Activated CD4-positive, alpha-beta memory T cell treated with anti-CD3 and anti-CD28 coated beads, Interleukin-2, amount 10 ng/mL, durations not matched to agents 7 days and 5 days (primary cell): ENCODE results near the gene CMA1. TPM values are rescaled to one million over a fixed set of nuclear protein-coding genes. Genes with fewer than 3 reads are reported as not detected.
"Not testable (repeated sequence)": the region's sequence is repeated elsewhere in the genome, so short reads cannot be mapped to it uniquely, and the experiment has no call there.

Experiments used
- CTCF ChIA-PET: fragments of 350-600 bp; sonication (Branson Sonifier 250); formaldehyde crosslinking; loops from one replicate; lab custom pipeline; 2021; ENCODE audit warnings: antibody characterized with exemption, inconsistent platforms; lab: Charles Lee
- POLR2A ChIA-PET: fragments of 350-600 bp; sonication (Branson Sonifier 250); formaldehyde crosslinking; loops from one replicate; lab custom pipeline; 2021; ENCODE audit warnings: antibody characterized with exemption; lab: Charles Lee
- DNase-seq: peaks from one replicate; pipeline ENCODE4 v3.0.0-alpha.2; 2020
- H3K27ac Mint-ChIP-seq: one replicate; pipeline ENCODE4 v1.8.0; 2021; ENCODE audit warnings: mild to moderate bottlenecking, mixed read lengths
- H3K27me3 Mint-ChIP-seq: one replicate; pipeline ENCODE4 v1.8.0; 2021; ENCODE audit warnings: mixed read lengths
- H3K36me3 Mint-ChIP-seq: one replicate; pipeline ENCODE4 v1.8.0; 2021; ENCODE audit warnings: low read depth, mixed read lengths
- H3K4me1 Mint-ChIP-seq: one replicate; pipeline ENCODE4 v1.8.0; 2021; ENCODE audit warnings: mixed read lengths
- H3K4me3 Mint-ChIP-seq: one replicate; pipeline ENCODE4 v1.8.0; 2021; ENCODE audit warnings: mild to moderate bottlenecking, mixed read lengths
- H3K9me3 Mint-ChIP-seq: one replicate; pipeline ENCODE4 v1.8.0; 2021; ENCODE audit warnings: mixed read lengths
- total RNA-seq, 2 experiments: library from RNA; stranded (reverse); gene quantifications; one replicate each; pipeline ENCODE4 v1.2.3, GENCODE V29; 2021

CMA1 gene, protein sequence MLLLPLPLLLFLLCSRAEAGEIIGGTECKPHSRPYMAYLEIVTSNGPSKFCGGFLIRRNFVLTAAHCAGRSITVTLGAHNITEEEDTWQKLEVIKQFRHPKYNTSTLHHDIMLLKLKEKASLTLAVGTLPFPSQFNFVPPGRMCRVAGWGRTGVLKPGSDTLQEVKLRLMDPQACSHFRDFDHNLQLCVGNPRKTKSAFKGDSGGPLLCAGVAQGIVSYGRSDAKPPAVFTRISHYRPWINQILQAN
- not detected for total RNA-seq

GRCh38 chr14:24508155-24508840, at the start of gene CMA1:
Gene CMA1 (minus strand): TSS chr14:24508265. CDS start chr14:24508235, 30 bp downstream.
- no peaks in the 10 kb centered on the region for H3K9me3 Mint-ChIP-seq
- no peak within 1 kb of the TSS for H3K27ac Mint-ChIP-seq
- H3K27me3 Mint-ChIP-seq: peaks cover 20% of the 10 kb centered on the region
- ChIA-PET CTCF (interaction anchor here (0.7 to 1.1 kb wide), 2 partner anchors 173 to 625 kb away, joined by 3 to 4 read pairs; no protein-coding TSS in a partner anchor), POLR2A (interaction anchor here (1.5 kb wide), 1 partner anchor 25 kb away, joined by 3 read pairs; no protein-coding TSS in a partner anchor)
- H3K4me3 Mint-ChIP-seq: no peak within 1 kb of the TSS
- no peak for DNase-seq
- no peaks in the 10 kb centered on the region for H3K36me3 Mint-ChIP-seq
- peaks cover 16% of the 10 kb centered on the region for H3K4me1 Mint-ChIP-seq

DNA sequence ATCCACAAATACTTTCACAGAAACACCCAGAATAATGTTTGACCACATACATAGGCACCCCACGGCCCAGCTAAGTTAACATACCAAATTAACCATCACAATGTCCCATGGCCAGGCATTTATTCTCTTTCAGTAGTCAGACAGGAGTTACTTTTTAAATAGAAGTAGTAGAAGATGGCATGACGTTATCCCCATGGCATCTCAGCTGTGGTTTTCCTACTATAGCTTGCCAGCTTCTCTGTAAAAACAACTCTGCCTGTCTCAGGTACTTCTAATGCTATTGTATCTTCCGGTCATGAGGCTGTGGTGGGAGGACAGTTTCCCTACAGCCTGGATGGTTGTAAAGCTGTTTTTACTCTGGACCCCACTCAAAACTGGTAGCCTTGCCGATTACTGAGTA, 48.7 kb upstream of the CMA1 start:
- Mint-ChIP-seq H3K27me3 (peaks cover 7% of the 10 kb centered on the region), H3K4me1 (no peaks in the 10 kb centered on the region), H3K4me3 (no peak overlapping the region), H3K9me3 (no peaks in the 10 kb centered on the region), H3K27ac (no peak overlapping the region), H3K36me3 (no peaks in the 10 kb centered on the region)
- ChIA-PET POLR2A (no interaction called here), CTCF (no interaction called here)
- DNase-seq: no peak

GRCh38 chr14:24549064-24549463, 41.0 kb upstream of the CMA1 start:
- H3K27me3 Mint-ChIP-seq, DNase-seq, H3K27ac Mint-ChIP-seq, POLR2A ChIA-PET, CTCF ChIA-PET, H3K36me3 Mint-ChIP-seq, H3K4me1 Mint-ChIP-seq, H3K4me3 Mint-ChIP-seq: not testable (repeated sequence)
- H3K9me3 Mint-ChIP-seq: peaks cover 17% of the 10 kb centered on the region

DNA sequence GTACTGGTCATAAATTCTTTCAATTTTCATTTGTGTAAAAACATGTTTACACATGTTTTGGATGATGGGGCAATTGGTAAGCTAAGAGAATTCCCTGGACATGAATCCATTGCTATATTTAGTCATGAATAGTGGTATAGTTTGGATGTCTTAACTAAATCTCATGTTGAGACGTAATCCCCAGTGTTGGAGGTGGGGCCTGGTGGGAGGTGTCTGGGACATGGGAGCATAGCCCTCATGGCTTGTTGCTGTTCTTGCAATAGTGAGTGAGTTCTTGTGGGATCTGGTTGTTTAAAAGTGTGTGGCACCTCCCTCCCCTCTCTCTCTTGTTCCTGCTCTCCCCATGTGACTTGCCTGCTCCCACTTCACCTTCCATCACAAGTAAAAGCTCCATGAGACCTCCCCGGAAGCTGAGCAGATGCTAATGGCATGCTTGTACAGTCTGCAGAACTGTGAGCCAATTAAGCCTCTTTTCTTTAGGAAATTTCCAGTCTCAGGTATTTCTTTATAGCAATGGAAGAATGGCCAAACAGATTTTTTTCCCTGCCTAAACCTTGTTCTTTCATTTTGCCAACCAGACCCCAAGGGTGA, 34.4 kb upstream of the CMA1 start:
- POLR2A ChIA-PET: no interaction called here
- no peak overlapping the region for H3K4me3 Mint-ChIP-seq
- CTCF ChIA-PET: no interaction called here
- no peak overlapping the region for H3K27ac Mint-ChIP-seq
- peaks cover 11% of the 10 kb centered on the region for H3K9me3 Mint-ChIP-seq
- no peaks in the 10 kb centered on the region for H3K36me3 Mint-ChIP-seq
- H3K27me3 Mint-ChIP-seq: peaks cover 23% of the 10 kb centered on the region
- peaks cover 2% of the 10 kb centered on the region for H3K4me1 Mint-ChIP-seq
- DNase-seq: no peak

DNA sequence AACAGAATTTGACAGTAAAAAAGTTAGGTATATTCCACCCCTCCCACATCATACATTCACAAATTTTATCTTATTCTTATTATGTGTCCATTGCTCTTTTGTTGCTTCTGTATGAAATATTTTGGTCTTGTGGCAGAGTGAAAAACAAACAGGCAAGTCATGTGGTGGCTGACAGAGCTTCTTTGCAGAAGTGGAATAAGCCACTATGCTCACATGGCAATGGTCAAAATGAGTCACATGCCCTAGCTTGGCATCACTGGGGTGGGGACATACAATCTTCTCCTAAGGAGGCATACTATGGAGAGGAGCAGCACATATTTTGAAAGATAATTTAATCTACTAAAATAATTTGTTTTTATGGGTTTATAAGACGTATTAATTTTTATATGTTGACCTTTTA, 27.7 kb upstream of the CMA1 start:
- DNase-seq: no peak

GRCh38 chr14:24534286-24534685, 26.2 kb upstream of the CMA1 start:
- Mint-ChIP-seq H3K9me3 (peaks cover 2% of the 10 kb centered on the region), H3K36me3 (no peaks in the 10 kb centered on the region), H3K4me3 (no peak overlapping the region), H3K4me1 (no peaks in the 10 kb centered on the region), H3K27ac (no peak overlapping the region), H3K27me3 (peaks cover 9% of the 10 kb centered on the region)
- DNase-seq: no peak
- ChIA-PET POLR2A (no interaction called here), CTCF (interaction anchor here (1.0 kb wide), 1 partner anchor 61 kb away, joined by 3 read pairs; no protein-coding TSS in a partner anchor)

More for the DNA sequence above, 27.7 kb upstream of the CMA1 start:
- Mint-ChIP-seq H3K4me1 (peaks cover 2% of the 10 kb centered on the region), H3K4me3 (no peak overlapping the region), H3K36me3 (no peaks in the 10 kb centered on the region), H3K9me3 (peaks cover 2% of the 10 kb centered on the region), H3K27me3 (peaks cover 20% of the 10 kb centered on the region), H3K27ac (no peak overlapping the region)
- CTCF ChIA-PET: no interaction called here
- POLR2A ChIA-PET: no interaction called here

- H3K4me1 Mint-ChIP-seq, H3K27ac Mint-ChIP-seq, H3K4me3 Mint-ChIP-seq, H3K9me3 Mint-ChIP-seq, CTCF ChIA-PET, DNase-seq, H3K36me3 Mint-ChIP-seq, POLR2A ChIA-PET: not testable (repeated sequence)
- H3K27me3 Mint-ChIP-seq: peaks cover 21% of the 10 kb centered on the region
These were observed 18.0 kb upstream of the CMA1 start for GRCh38 chr14:24525877-24526620.

DNA sequence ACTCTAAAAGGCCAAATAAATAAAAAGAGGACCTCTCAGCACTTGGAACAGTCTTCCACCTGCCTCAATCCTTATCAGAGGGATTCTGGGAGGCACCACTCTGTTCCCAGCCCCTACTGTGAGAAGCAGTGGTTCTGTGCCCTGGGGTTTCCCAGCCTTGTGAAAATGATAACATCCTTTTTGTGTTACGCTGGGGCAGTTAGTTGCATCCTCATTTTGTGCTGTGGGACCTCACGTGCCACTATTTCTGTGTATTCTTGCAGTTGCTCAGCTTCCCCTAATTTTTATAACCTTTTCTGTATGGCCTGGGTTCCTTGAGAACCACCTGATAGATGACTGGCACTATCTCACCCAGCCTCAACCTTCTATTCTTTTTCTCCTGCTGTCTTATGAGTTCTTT, 10.8 kb upstream of the CMA1 start:
- Mint-ChIP-seq H3K36me3 (no peaks in the 10 kb centered on the region), H3K27ac (no peak overlapping the region), H3K27me3 (peaks cover 12% of the 10 kb centered on the region), H3K4me3 (no peak overlapping the region), H3K9me3 (no peaks in the 10 kb centered on the region), H3K4me1 (peaks cover 4% of the 10 kb centered on the region)
- no peak for DNase-seq
- POLR2A ChIA-PET: no interaction called here
- CTCF ChIA-PET: no interaction called here

- Mint-ChIP-seq H3K4me3 (no peak overlapping the region), H3K9me3 (no peaks in the 10 kb centered on the region), H3K36me3 (no peaks in the 10 kb centered on the region), H3K4me1 (peaks cover 4% of the 10 kb centered on the region), H3K27ac (no peak overlapping the region), H3K27me3 (peaks cover 18% of the 10 kb centered on the region)
- no peak for DNase-seq
- POLR2A ChIA-PET: no interaction called here
- CTCF ChIA-PET: no interaction called here
These were observed 6.1 kb upstream of the CMA1 start for GRCh38 chr14:24514209-24514608.

- Mint-ChIP-seq H3K27ac (no peak overlapping the region), H3K4me3 (no peak overlapping the region), H3K9me3 (no peaks in the 10 kb centered on the region), H3K27me3 (peaks cover 20% of the 10 kb centered on the region), H3K36me3 (no peaks in the 10 kb centered on the region), H3K4me1 (peaks cover 10% of the 10 kb centered on the region)
- CTCF ChIA-PET: no interaction called here
- DNase-seq: no peak
- POLR2A ChIA-PET: no interaction called here
These were observed 4.9 kb upstream of the CMA1 start for GRCh38 chr14:24513009-24513408.

- Mint-ChIP-seq H3K4me1 (peaks cover 16% of the 10 kb centered on the region), H3K36me3 (no peaks in the 10 kb centered on the region), H3K27ac (no peak overlapping the region), H3K27me3 (peaks cover 15% of the 10 kb centered on the region), H3K9me3 (no peaks in the 10 kb centered on the region), H3K4me3 (no peak overlapping the region)
- ChIA-PET CTCF (no interaction called here), POLR2A (no interaction called here)
- no peak for DNase-seq
These were observed 1.6 kb downstream of the CMA1 start for GRCh38 chr14:24506443-24506842.

DNA sequence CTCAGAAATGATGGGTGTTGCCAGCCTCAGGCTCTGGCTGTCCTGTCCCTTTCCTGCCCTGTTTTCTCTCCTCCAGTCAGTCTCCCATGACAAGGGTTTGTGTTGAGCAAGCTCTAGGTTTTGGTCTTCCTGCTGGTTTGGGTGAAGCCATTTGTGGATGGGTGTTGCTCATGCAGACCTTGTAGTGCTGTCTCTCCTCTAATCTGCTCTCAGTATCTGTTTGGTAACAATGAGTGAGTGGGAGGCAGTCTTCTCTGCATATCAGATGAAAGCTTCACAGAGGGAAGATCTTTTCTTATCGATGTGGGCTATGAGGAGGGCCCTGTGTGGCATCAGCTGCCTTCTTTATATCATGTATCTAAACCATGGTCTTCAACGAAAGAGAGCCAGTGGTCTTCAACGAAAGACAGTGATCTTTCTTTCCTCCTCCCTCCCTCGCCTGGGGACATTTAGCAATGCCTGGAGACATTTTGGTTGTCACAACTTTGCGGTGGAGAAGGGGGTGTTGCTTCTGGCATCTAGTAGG, 3.6 kb downstream of the CMA1 start:
- H3K27ac Mint-ChIP-seq: no peak overlapping the region
- H3K27me3 Mint-ChIP-seq: peaks cover 6% of the 10 kb centered on the region

More for the DNA sequence above, 3.6 kb downstream of the CMA1 start:
- no peaks in the 10 kb centered on the region for H3K36me3 Mint-ChIP-seq
- CTCF ChIA-PET: no interaction called here
- H3K4me3 Mint-ChIP-seq: no peak overlapping the region
- POLR2A ChIA-PET: no interaction called here
- no peak for DNase-seq
- H3K4me1 Mint-ChIP-seq: peaks cover 16% of the 10 kb centered on the region
- H3K9me3 Mint-ChIP-seq: no peaks in the 10 kb centered on the region
